Measurements from ENCODE around the gene CLDN4.
"Not testable (repeated sequence)": the region's sequence is repeated elsewhere in the genome, so short reads cannot be mapped to it uniquely, and the experiment has no call there.

The CLDN4 gene

GRCh38 chr7:73830681-73831583 lies at the start of gene CLDN4:
Gene CLDN4, plus strand, starts transcription at chr7:73830996. Its CDS starts 206 bp downstream, at chr7:73831202.
- TF ChIP-seq CTCF (IDR thresholded peaks at IDR 0.05; ENCODE audit: control insufficient read depth, insufficient read depth, low read depth, low read length, missing control alignments): no peak
- H3K4me3 ChIP-seq (ENCODE audit: control insufficient read depth, low read depth, low read length): no peak within 1 kb of the TSS
- no peak for DNase-seq (ENCODE audit: low read depth)

GRCh38 chr7:73786588-73786987 lies 44.2 kb upstream of the CLDN4 start:
- TF ChIP-seq CTCF (IDR thresholded peaks at IDR 0.05; ENCODE audit: control insufficient read depth, insufficient read depth, low read depth, low read length, missing control alignments): no peak
- DNase-seq (ENCODE audit: low read depth): no peak
- no peak overlapping the region for H3K4me3 ChIP-seq (ENCODE audit: control insufficient read depth, low read depth, low read length)

- DNase-seq (ENCODE audit: low read depth): not testable (repeated sequence)
Observed at GRCh38 chr7:73787786-73788048, 43.1 kb upstream of the CLDN4 start.

GRCh38 chr7:73789051-73789450 lies 41.7 kb upstream of the CLDN4 start:
- no peak for DNase-seq (ENCODE audit: low read depth)
- TF ChIP-seq CTCF (IDR thresholded peaks at IDR 0.05; ENCODE audit: control insufficient read depth, insufficient read depth, low read depth, low read length, missing control alignments): no peak
- no peak overlapping the region for H3K4me3 ChIP-seq (ENCODE audit: control insufficient read depth, low read depth, low read length)

More at GRCh38 chr7:73787786-73788048, 43.1 kb upstream of the CLDN4 start:
- not testable (repeated sequence) for H3K4me3 ChIP-seq (ENCODE audit: control insufficient read depth, low read depth, low read length)

- not testable (repeated sequence) for DNase-seq (ENCODE audit: low read depth); H3K4me3 ChIP-seq (ENCODE audit: control insufficient read depth, low read depth, low read length)
Observed at GRCh38 chr7:73791170-73791690, 39.6 kb upstream of the CLDN4 start.

GRCh38 chr7:73795188-73795587 lies 35.6 kb upstream of the CLDN4 start:
- DNase-seq (ENCODE audit: low read depth): not testable (repeated sequence)

GRCh38 chr7:73796656-73797055 lies 34.1 kb upstream of the CLDN4 start:
- not testable (repeated sequence) for DNase-seq (ENCODE audit: low read depth); H3K4me3 ChIP-seq (ENCODE audit: control insufficient read depth, low read depth, low read length)

More at GRCh38 chr7:73795188-73795587, 35.6 kb upstream of the CLDN4 start:
- not testable (repeated sequence) for H3K4me3 ChIP-seq (ENCODE audit: control insufficient read depth, low read depth, low read length)

GRCh38 chr7:73797176-73797575 lies 33.6 kb upstream of the CLDN4 start:
- H3K4me3 ChIP-seq (ENCODE audit: control insufficient read depth, low read depth, low read length); DNase-seq (ENCODE audit: low read depth): not testable (repeated sequence)

GRCh38 chr7:73799282-73800141 lies 31.3 kb upstream of the CLDN4 start:
- no peak for TF ChIP-seq CTCF (IDR thresholded peaks at IDR 0.05; ENCODE audit: control insufficient read depth, insufficient read depth, low read depth, low read length, missing control alignments)
- H3K4me3 ChIP-seq (ENCODE audit: control insufficient read depth, low read depth, low read length): no peak overlapping the region
- DNase-seq (ENCODE audit: low read depth): no peak
